Stimulated activated CD8-positive, alpha-beta memory T cell treated with anti-CD3 and anti-CD28 coated beads, Interleukin-4, amount 100 ng/mL, for 24 hours (primary cell): ENCODE results near the gene KRTAP12-4.
"Not testable (repeated sequence)": the region's sequence is repeated elsewhere in the genome, so short reads cannot be mapped to it uniquely, and the experiment has no call there.

Experiments
- DNase-seq: peaks from one replicate; pipeline ENCODE4 v3.0.0-alpha.2; 2020; ENCODE audit warnings: low read depth

KRTAP12-4 gene

GRCh38 chr21:44686843-44687561 lies 32.5 kb upstream of the KRTAP12-4 start:
- DNase-seq: no peak

GRCh38 chr21:44686000-44686781 lies 31.7 kb upstream of the KRTAP12-4 start:
- DNase-seq: no peak

DNA sequence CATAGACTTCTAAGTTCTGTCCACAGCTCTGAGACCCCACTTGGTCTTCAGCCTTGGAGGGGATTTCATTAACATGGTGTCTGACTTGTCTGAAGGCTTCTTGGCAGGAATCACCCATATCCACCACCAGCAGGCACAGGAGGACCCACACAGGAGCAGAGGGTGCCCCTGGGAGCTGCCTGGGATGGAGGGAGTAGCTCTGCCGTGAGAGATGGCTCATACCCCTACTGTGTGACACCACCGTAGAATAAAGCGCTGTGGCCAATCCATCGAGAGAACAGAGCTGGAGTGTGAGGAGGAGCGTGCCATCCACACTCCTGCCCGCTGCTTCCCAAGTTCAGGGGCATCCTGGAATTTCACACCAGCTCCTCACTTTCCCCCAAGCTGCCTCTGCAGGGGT lies 30.6 kb upstream of the KRTAP12-4 start:
- DNase-seq: not testable (repeated sequence)

DNA sequence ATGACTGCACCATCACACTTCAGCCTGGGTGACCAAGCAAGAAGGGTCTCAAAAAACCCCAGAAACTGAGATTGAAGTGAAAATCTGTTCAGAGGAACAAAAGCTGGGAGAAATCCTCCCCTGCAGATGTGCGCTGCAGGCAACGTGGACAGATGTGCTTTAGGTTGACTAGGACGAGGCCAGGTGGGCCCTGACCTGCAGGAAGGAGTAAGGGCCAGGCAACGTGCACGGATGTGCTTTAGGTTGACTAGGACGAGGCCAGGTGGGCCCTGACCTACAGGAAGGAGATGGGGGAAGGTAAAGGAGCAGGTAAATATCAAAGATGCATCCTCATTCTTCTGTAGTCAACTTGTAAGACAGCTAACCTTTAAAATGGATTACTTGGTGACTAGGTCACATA lies 30.0 kb upstream of the KRTAP12-4 start:
- DNase-seq: no peak

DNA sequence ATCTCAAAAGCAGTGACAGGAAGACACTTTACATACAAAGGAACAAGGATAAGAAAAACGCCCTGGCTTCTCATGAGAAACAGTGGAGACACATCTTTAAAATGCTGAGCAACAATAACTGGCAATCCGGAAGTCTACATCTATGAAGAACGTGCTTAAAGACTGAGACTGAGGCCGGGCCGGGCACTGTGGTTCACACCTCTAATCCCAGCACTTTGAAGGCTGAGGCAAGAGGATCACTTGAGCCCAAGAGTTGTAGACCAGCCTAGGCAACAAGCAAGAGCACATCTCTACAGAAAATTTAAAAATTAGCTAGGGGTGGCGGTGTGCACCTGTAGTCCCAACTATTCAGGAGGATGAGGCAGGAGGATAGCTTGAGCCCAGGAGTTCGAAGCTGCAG lies 29.6 kb upstream of the KRTAP12-4 start:
- DNase-seq: no peak

GRCh38 chr21:44682580-44683151 lies 28.2 kb upstream of the KRTAP12-4 start:
- no peak for DNase-seq

GRCh38 chr21:44681861-44682579 lies 27.6 kb upstream of the KRTAP12-4 start, which contains the start of gene KRTAP12-1:
Gene KRTAP12-1 (minus strand): TSS chr21:44682163. CDS start chr21:44682123, 40 bp downstream.
- no peak for DNase-seq

GRCh38 chr21:44681152-44681551 lies 26.7 kb upstream of the KRTAP12-4 start:
- no peak for DNase-seq

GRCh38 chr21:44677881-44678280 lies 23.4 kb upstream of the KRTAP12-4 start:
- DNase-seq: no peak

- DNase-seq: no peak
These were observed 17.5 kb upstream of the KRTAP12-4 start for GRCh38 chr21:44671911-44672310.

- no peak for DNase-seq
These were observed 16.4 kb upstream of the KRTAP12-4 start for GRCh38 chr21:44670642-44671432.

DNA sequence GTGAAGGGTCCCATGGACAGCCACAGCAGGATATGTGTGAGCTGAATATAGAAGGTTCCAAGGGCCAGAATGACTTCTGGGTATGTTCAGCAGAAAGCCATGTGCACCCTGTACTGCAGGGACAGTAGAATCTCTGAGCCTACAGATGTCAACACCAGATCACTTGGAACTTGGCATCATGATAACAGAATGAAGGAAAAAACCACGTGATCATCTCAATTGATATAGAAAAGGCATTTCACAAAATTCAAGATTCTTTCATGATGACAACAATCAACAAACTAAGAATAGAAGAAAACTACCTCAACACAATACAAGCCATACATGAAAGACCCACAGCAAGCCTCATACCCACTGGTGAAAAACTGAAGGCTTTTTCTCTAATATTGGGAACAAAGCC lies 13.2 kb upstream of the KRTAP12-4 start:
- no peak for DNase-seq

DNA sequence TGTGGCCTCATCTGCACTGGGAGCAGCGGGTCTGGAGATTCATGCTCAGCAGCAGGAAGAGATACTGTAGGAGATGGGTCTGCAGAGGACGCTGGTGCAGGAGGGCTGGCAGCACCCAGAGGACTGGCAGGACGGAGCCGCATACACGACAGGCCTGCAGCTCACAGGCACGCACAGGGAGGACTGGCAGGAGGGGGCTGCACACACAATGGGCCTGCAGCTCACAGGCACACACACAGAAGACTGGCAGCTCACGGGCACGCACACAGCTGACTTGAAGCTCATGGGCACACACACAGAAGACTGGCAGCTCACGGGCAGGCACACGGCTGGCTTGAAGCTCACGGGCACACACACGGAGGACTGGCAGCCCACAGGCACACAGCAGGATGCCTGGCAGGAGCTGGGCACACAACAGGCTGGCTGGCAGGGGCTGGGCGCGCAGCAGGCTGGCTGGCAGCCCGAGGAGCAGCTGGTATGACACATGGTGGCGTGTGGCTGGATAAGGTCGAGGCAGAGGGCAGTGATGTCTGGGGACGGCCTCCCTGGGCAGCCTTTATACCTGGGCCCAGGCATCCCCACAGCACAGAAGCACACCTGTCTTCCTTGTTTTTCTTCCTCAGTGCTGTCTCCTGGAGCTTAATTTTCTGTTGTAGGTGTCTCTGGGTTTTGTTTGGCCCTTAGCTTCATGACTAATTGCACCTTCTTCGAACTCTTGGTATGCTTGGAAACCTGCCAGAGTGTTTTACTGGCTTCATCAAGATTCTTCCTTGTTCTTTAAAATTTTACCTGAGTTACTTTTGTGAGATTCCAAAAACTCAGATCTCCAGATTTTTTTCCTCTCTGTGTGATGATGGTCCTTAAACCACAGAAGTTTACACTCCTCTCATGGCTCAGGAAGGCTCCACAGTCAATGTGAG lies 12.2 kb upstream of the KRTAP12-4 start, which contains the start of gene KRTAP12-2:
Gene KRTAP12-2 (minus strand): TSS at position 527 of the 920 bp plus-strand sequence. CDS start 41 bp downstream, at position 486.
- no peak for DNase-seq

DNA sequence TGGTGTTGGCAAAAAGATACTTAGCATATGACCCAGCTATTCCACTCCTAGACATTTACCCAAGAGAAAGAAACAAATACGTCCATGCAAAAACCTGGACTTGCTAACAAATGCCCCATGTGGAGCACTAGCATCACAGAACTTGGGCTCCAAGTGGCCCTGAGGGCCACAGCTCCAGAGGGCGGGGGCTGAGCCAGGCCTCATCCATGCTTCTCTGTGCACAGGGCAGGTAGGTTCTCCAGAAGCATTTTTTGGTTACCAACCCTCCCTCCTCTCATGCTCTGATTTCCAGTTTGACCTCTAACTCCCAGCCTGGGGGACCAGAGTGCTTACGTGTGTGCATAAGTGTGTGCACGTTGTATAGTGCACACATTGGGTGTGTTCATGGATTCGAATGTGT lies 10.2 kb upstream of the KRTAP12-4 start:
- DNase-seq: no peak

- not testable (repeated sequence) for DNase-seq
These were observed 7.1 kb upstream of the KRTAP12-4 start for GRCh38 chr21:44661567-44661966.

GRCh38 chr21:44658913-44659595 lies 4.6 kb upstream of the KRTAP12-4 start:
- no peak for DNase-seq

DNA sequence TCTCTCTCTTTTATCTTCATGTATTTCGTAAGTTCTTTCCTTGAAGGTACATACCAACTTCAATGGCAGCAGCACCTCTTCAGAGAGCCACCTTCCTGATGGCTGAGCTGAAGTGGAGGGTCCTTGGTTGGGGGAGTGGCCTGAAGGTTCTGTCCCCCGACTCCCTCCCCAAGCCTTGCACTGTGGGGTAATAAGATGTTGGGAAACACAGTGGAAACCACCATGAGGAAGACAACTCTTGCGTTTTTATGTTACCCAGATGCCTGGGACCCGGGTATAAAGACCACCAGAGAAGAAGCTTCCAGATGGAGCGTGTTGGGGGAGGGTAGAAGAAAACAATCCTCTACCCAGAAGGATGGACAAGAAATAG lies 4.1 kb upstream of the KRTAP12-4 start:
- no peak for DNase-seq

- no peak for DNase-seq
These were observed 3.4 kb upstream of the KRTAP12-4 start, which contains the start of gene KRTAP12-3 for GRCh38 chr21:44657635-44658540. Gene KRTAP12-3 (plus strand): TSS chr21:44657932. CDS start chr21:44657980, 48 bp downstream.

DNA sequence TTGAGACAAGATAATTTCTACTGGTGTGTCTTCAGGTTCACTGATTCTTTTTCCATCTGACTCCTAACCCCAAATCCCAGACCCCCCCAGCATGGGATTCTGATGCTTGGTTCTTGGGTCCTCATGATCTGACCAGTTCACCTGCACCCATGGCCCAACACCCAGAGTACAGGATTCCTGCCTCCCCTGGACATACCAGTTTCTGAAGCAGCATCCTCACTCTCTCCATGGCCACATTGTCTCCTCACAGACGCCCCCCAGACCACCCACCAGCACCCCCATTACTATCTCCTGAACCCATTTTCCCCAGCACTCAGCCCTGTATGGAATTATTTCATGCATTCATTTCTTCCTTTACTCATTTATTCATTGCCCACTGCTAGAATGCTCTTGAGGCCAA lies 2.4 kb upstream of the KRTAP12-4 start:
- no peak for DNase-seq
